SK-N-MC (cell line): ENCODE results near the gene PHF23.

Experiments
- EZH2 ChIP-seq: fragments of 200-600 bp; sonication (generic); IDR thresholded peaks from one replicate; pipeline ENCODE4 v1.6.1; 2017; ENCODE audit warnings: antibody characterized with exemption
- POLR2AphosphoS5 ChIP-seq: IDR thresholded peaks from 2 replicates; pipeline ENCODE4 v1.6.1; 2012; ENCODE audit warnings: mild to moderate bottlenecking, low read depth, low read length, borderline replicate concordance

GRCh38 chr17:7283471-7284216 lies 44.4 kb upstream of the PHF23 start:
- TF ChIP-seq EZH2 (no peak), POLR2AphosphoS5 (no peak)
